HG03039 (cell line): Measurements from ENCODE around the gene CAMP.
"Not testable (repeated sequence)": the region's sequence is repeated elsewhere in the genome, so short reads cannot be mapped to it uniquely, and the experiment has no call there.

ENCODE experiments used
- ATAC-seq: cut with Tn5 transposase; IDR thresholded peaks from one replicate; pipeline ENCODE4 v1.9.1; 2021; ENCODE audit warnings: mild to moderate bottlenecking, moderate library complexity; ENCODE audit not compliant: unreplicated experiment

Gene CAMP

GRCh38 chr3:48211776-48212175 lies 11.5 kb upstream of the CAMP start:
- ATAC-seq = not testable (repeated sequence)

- ATAC-seq = no peak
These were observed 9.1 kb upstream of the CAMP start for GRCh38 chr3:48214225-48214624.

GRCh38 chr3:48215019-48215418 lies 8.3 kb upstream of the CAMP start:
- no peak for ATAC-seq

- no peak for ATAC-seq
These were observed 7.8 kb upstream of the CAMP start for GRCh38 chr3:48215466-48215865.

GRCh38 chr3:48215876-48216275 lies 7.4 kb upstream of the CAMP start:
- no peak for ATAC-seq

GRCh38 chr3:48217449-48217848 lies 5.8 kb upstream of the CAMP start:
- no peak for ATAC-seq

GRCh38 chr3:48218537-48218936 lies 4.8 kb upstream of the CAMP start:
- ATAC-seq = no peak

- ATAC-seq = no peak
These were observed 3.8 kb upstream of the CAMP start for GRCh38 chr3:48219543-48219942.

GRCh38 chr3:48220746-48221145 lies 2.5 kb upstream of the CAMP start:
- no peak for ATAC-seq

- no peak for ATAC-seq
These were observed 2.3 kb downstream of the CAMP start for GRCh38 chr3:48225587-48225986.

GRCh38 chr3:48226939-48227338 lies 3.6 kb downstream of the CAMP start:
- no peak for ATAC-seq

- ATAC-seq = no peak
These were observed 8.9 kb downstream of the CAMP start for GRCh38 chr3:48232232-48232631.

- no peak for ATAC-seq
These were observed 9.4 kb downstream of the CAMP start for GRCh38 chr3:48232734-48233133.

GRCh38 chr3:48233542-48233941 lies 10.2 kb downstream of the CAMP start:
- no peak for ATAC-seq

GRCh38 chr3:48236531-48236930 lies 13.2 kb downstream of the CAMP start:
- ATAC-seq = no peak

GRCh38 chr3:48238531-48239085 lies 15.3 kb downstream of the CAMP start:
- no peak for ATAC-seq

GRCh38 chr3:48240000-48240963 lies 17.0 kb downstream of the CAMP start:
- ATAC-seq = no peak

GRCh38 chr3:48241796-48242455 lies 18.6 kb downstream of the CAMP start:
- ATAC-seq = no peak

GRCh38 chr3:48243886-48244285 lies 20.6 kb downstream of the CAMP start:
- no peak for ATAC-seq

GRCh38 chr3:48244461-48244860 lies 21.2 kb downstream of the CAMP start:
- no peak for ATAC-seq

GRCh38 chr3:48245136-48245535 lies 21.8 kb downstream of the CAMP start:
- ATAC-seq = no peak

- no peak for ATAC-seq
These were observed 24.1 kb downstream of the CAMP start for GRCh38 chr3:48247401-48247811.
